Fibroblast of pulmonary artery (primary cell): ENCODE data around the gene RTL1.

Source experiments
- DNase-seq: peaks from one replicate; pipeline ENCODE4 v3.0.0-alpha.2; 2010; ENCODE audit warnings: low read depth
- H3K4me3 ChIP-seq: replicated peaks from 2 replicates; pipeline ENCODE4 v1.5.1; 2011; ENCODE audit warnings: low read depth, mild to moderate bottlenecking, control low read depth, low read length, moderate library complexity
- TF ChIP-seq, protein P1 (sequence below): IDR thresholded peaks from 2 replicates; pipeline ENCODE4 v1.5.1; 2011; ENCODE audit warnings: mild to moderate bottlenecking, control low read depth, low read length, inconsistent platforms; ENCODE audit errors: missing control alignments

RTL1 gene

DNA sequence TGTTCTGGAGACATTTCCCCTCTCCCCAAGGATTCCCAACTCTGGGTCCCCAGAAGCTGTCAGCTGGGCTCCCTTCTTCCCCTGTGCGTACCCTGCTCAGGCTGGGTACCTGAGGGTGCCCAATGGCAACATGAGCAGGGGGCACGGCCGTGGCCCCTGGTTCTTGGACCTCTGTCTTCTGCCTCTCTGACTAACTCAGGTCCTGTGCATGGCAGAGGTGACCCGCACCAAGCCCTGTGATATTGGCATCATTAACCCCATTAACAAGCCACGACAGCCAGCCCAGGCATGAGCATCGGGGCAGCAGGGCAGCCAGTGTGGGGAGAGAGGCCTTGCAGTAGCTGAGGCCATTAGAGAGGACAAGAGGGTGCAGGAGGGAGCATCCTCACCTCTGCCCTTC is 28.4 kb downstream of the RTL1 start:
- TF ChIP-seq, protein P1, sequence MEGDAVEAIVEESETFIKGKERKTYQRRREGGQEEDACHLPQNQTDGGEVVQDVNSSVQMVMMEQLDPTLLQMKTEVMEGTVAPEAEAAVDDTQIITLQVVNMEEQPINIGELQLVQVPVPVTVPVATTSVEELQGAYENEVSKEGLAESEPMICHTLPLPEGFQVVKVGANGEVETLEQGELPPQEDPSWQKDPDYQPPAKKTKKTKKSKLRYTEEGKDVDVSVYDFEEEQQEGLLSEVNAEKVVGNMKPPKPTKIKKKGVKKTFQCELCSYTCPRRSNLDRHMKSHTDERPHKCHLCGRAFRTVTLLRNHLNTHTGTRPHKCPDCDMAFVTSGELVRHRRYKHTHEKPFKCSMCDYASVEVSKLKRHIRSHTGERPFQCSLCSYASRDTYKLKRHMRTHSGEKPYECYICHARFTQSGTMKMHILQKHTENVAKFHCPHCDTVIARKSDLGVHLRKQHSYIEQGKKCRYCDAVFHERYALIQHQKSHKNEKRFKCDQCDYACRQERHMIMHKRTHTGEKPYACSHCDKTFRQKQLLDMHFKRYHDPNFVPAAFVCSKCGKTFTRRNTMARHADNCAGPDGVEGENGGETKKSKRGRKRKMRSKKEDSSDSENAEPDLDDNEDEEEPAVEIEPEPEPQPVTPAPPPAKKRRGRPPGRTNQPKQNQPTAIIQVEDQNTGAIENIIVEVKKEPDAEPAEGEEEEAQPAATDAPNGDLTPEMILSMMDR: no peak

DNA sequence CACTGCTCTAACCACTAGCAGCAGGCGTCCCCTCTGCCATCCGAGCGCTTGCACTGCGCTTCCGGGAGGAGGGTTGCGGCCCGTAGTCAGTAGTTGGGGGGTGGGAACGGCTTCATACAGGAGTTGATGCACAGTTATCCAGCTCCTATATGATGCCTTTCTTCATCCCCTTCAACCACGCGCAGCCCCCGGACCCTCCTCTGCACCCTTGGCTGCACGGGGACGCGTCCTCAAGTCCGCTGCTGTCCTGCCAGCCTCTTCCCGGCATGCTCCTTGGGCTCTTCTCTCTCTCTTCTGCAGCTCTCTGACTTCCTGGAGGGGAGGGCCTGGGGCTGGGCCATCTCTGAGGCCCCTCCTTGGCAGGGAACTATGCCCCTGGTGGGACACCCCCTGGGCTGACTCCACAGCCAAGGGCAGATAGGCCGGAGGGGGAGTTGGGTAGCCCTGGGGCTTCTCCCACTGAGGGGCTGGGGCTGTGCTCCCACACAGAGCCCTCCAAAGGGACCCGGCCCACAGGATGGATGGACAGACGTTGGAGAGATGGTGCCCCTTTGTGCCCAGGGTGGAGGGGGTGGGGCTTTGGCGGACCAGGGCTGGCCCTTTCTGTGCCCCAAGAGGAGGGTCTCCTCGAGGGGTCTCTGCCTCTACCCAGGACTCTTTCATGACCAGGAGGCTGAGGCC is 29.0 kb downstream of the RTL1 start:
- no peak overlapping the region for H3K4me3 ChIP-seq
- no peak for DNase-seq
- TF ChIP-seq, protein P1: no peak

More for the DNA sequence above, 28.4 kb downstream of the RTL1 start:
- no peak overlapping the region for H3K4me3 ChIP-seq
- DNase-seq: no peak

DNA sequence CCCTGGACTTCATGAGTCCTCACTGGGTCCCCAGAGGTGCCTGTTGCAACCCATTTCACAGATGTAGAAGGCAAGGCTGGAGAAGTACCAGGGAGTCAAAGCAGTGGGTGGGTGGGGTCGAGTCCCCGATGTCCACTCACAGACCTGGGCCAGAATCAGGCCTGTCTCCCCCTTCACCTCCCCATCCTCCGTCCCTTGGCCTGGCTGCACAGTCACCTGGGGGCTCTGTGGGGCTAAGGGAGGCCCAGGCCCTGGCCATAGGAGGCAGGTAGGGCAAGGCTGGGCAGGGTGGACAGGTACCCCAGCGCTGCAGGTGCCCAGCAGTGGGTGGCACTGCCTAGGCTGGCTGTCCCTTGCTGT is 29.5 kb downstream of the RTL1 start:
- TF ChIP-seq, protein P1: no peak

DNA sequence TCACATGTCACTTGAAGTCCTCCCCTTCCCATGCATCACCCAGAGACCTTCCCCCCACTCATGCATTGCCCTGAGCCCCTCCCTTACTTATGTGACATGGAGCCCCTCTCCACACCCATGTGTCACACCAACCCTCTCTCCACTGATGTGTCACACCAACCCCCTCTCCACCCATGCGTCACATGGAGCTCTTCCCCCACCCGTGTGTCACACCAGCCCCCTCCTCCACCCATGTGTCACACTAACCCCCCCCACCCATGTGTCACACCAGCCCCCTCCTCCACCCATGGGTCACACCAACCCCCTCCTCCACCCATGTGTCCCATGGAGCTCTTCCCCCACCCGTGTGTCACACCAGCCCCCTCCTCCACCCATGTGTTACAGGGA is 30.4 kb downstream of the RTL1 start:
- TF ChIP-seq, protein P1: no peak
- no peak overlapping the region for H3K4me3 ChIP-seq
- DNase-seq: no peak

More for the DNA sequence above, 29.5 kb downstream of the RTL1 start:
- DNase-seq: no peak
- H3K4me3 ChIP-seq: no peak overlapping the region

DNA sequence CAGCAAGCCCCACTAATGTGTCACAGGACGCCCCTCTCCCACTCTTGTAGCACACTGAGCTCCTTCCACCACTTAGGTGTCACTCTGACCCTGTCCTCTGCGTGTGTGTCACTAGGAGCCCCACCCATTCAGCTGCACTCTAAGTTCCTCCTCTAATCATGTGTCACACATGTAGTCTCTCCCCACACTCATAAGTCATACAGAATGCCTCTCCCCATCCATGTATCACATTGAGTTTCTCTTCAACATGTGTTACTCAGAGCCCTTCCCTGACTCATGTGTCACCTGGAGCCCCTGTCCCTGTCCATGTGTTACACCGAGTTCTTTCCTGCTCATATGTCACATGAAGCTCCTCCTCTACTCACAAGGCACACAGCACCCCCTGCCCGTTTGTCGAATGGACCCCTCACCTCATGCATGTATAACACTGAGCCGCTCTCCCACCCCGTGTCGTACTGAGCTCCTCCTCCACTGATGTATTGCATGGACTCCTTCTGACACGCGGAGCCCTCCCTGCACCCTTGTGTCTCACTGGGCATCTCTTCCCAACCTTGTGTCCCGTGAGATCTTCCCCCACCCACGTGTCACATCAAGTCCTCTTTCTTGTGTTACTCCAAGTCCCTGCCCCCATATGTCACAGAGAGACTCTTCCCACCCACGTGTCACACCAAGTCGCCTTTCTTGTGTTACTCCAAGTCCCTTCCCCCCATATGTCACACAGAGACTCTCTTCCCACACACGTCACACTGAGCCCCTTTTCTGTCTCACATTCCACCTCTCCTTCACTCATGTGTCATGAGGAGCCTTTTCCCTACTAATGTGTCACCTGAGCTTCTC is 31.0 kb downstream of the RTL1 start:
- no peak overlapping the region for H3K4me3 ChIP-seq
- no peak for DNase-seq
- TF ChIP-seq, protein P1: no peak

DNA sequence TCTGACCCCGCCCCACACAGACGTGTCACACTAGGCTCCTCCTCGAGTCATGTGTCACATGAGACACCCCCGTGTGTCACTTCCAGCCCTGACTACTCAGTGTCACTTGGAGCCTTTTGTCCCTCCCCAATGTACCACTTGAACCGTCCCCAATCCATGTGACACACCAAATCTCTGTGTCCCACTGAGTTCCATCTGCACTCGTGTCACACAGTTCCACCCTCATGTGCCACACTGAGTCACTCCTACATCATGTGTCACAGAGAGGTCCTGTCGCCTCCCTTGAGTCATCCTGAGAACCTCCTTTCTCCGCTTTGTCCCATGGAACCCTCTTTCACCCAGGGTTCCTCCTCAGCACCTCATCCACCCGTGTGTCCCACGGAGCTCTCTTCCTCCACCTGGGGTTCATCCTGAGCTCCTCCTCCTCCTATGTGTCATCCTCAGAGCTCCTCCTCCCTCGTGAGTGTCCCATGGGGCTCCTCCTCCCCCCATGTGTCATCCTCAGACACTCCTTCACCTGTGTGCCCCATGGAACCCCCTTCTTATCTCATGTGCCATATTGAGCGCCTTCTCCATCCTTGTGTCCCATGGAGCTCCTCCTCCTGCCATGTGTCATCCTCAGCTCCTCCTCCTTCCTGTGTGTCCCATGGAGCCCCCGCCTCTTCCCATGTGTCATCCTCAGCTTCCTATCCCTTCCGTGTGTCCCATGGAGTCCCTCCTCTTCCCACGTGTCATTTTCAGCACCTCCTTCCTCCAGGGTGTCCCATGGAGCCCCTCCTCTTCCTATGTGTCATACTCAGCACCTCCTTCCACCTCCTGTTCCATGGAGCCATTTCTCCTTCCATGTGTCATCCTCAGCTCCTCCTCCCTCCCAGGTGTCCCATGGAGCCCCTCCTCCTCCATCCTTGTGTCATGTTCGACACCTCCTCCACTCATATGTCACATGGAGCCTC is 32.0 kb downstream of the RTL1 start:
- DNase-seq: peak; percentile 23
- TF ChIP-seq, protein P1: no peak
- no peak overlapping the region for H3K4me3 ChIP-seq
